Upper lobe of left lung (tissue), 6 donors: ENCODE results near the gene RPS6KA5. TPM values are rescaled to one million over a fixed set of nuclear protein-coding genes. Genes with fewer than 3 reads are reported as not detected.

ENCODE experiments used
- ATAC-seq, 2 donors: fragments of 200-7000 bp; cut with Tn5 transposase; one replicate each; pipeline ENCODE4 v1.9.1; 2022; ENCODE audit warnings: mild to moderate bottlenecking in 2 of 2, moderate library complexity in 2 of 2; ENCODE audit not compliant: low FRiP score in 2 of 2
- DNase-seq, 2 donors: peaks; one replicate each; pipeline ENCODE4 v3.0.0-alpha.2; 2019 to 2020
- H3K27ac ChIP-seq, 4 donors: fragments of 200-600 bp; sonication (generic); one replicate each; pipeline ENCODE4 v1.5.1; 2016 to 2019
- H3K27me3 ChIP-seq, 4 donors: fragments of 200-600 bp; sonication (generic); one replicate each; pipeline ENCODE4 v1.5.1; 2017 to 2019
- H3K36me3 ChIP-seq, 4 donors: fragments of 200-600 bp; sonication (generic); one replicate each; pipeline ENCODE4 v1.5.1; 2016 to 2019
- H3K4me1 ChIP-seq, 4 donors: fragments of 200-600 bp; sonication (generic); one replicate each; pipeline ENCODE4 v1.5.1; 2018 to 2019
- H3K4me3 ChIP-seq, 4 donors: fragments of 200-600 bp; sonication (generic); one replicate each; pipeline ENCODE4 v1.5.1; 2017 to 2019; ENCODE audit warnings: mild to moderate bottlenecking in 2 of 4, moderate library complexity in 1 of 4
- H3K9me3 ChIP-seq, 4 donors: fragments of 200-600 bp; sonication (generic); one replicate each; pipeline ENCODE4 v1.5.1; 2018 to 2019
- EP300 ChIP-seq, 4 donors: sonication (generic); formaldehyde crosslinking; IDR thresholded peaks; one replicate each; pipeline ENCODE4 v1.5.1; 2017; ENCODE audit warnings: antibody characterized with exemption in 4 of 4, control low read depth in 2 of 4
- POLR2A ChIP-seq, 4 donors: fragments of 450-650 bp; IDR thresholded peaks; one replicate each; pipeline ENCODE4 v1.5.1; 2016 to 2017; ENCODE audit warnings: antibody characterized with exemption in 4 of 4, mild to moderate bottlenecking in 2 of 4
- POLR2AphosphoS5 ChIP-seq, 2 donors: sonication (generic); formaldehyde crosslinking; IDR thresholded peaks; one replicate each; pipeline ENCODE4 v1.5.1; 2017; ENCODE audit warnings: antibody characterized with exemption in 2 of 2
- WGBS, 2 donors: methylation state at CpG; one replicate each; pipeline ENCODE4 v1.1.5; 2017 to 2018; 5-methylcytosine and 5-hydroxymethylcytosine counted together
- total RNA-seq, 6 donors: library from RNA; depleted of rRNA in 4 of 6; stranded (reverse); fragments of >200 nt in 4 of 6; gene quantifications; one replicate each; pipeline versions ENCODE4 v1.1.0 to v1.2.1, GENCODE V29; 2016 to 2021
- TF ChIP-seq, protein P1 (sequence below), 6 experiments: fragments of 450-650 bp in 4 of 6; fragments of 200-600 bp in 2 of 6; sonication (generic) in 2 of 6; IDR thresholded peaks; one replicate each; pipeline ENCODE4 v1.5.1; 2016 to 2019; ENCODE audit warnings: antibody characterized with exemption in 6 of 6
- donor health status: DM: no; HTN: no; CAD: no; lungs with moderate emphysema.
- donor health status: DM: no; HTN: yes; CAD: no; lungs with severe emphysema.

RPS6KA5 gene
- total RNA-seq, 6 donors from 2014 or later: 4.3 to 17.8 (median 10.2) TPM

DNA sequence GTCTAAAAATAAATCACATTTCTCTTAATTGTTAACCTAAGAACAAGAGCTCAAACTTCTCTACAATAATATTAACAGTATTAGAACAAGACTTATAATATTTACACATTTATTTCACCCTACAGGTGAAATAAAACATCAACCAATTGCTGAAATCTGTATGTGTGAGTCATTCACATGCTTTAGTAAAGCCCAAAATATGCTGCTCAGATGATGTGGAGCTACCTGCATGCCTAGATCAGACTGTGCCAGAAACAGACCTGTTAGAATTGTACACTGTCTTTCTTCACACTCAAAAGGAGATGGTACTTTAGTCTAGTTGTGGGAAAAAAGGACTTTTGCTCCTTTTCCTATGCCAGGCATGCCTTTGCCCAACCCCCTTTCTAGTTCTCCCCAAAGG lies 54.7 kb downstream of the RPS6KA5 start:
- H3K4me3 ChIP-seq: no peak overlapping the region
- TF ChIP-seq POLR2A (IDR thresholded peaks at IDR 0.05): no peak
- TF ChIP-seq POLR2AphosphoS5 (IDR thresholded peaks at IDR 0.05): no peak
- TF ChIP-seq, protein P1, sequence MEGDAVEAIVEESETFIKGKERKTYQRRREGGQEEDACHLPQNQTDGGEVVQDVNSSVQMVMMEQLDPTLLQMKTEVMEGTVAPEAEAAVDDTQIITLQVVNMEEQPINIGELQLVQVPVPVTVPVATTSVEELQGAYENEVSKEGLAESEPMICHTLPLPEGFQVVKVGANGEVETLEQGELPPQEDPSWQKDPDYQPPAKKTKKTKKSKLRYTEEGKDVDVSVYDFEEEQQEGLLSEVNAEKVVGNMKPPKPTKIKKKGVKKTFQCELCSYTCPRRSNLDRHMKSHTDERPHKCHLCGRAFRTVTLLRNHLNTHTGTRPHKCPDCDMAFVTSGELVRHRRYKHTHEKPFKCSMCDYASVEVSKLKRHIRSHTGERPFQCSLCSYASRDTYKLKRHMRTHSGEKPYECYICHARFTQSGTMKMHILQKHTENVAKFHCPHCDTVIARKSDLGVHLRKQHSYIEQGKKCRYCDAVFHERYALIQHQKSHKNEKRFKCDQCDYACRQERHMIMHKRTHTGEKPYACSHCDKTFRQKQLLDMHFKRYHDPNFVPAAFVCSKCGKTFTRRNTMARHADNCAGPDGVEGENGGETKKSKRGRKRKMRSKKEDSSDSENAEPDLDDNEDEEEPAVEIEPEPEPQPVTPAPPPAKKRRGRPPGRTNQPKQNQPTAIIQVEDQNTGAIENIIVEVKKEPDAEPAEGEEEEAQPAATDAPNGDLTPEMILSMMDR (IDR thresholded peaks at IDR 0.05): no peak
- TF ChIP-seq EP300 (IDR thresholded peaks at IDR 0.05): no peak
- no peak for ATAC-seq
- peaks cover 0 to 10% (median 9%) of the 10 kb centered on the region in 4 donors for H3K4me1 ChIP-seq
- H3K36me3 ChIP-seq: no peaks in the 10 kb centered on the region
- H3K9me3 ChIP-seq: no peaks in the 10 kb centered on the region
- no peak for DNase-seq
- H3K27ac ChIP-seq: no peak overlapping the region
- H3K27me3 ChIP-seq: no peaks in the 10 kb centered on the region

DNA sequence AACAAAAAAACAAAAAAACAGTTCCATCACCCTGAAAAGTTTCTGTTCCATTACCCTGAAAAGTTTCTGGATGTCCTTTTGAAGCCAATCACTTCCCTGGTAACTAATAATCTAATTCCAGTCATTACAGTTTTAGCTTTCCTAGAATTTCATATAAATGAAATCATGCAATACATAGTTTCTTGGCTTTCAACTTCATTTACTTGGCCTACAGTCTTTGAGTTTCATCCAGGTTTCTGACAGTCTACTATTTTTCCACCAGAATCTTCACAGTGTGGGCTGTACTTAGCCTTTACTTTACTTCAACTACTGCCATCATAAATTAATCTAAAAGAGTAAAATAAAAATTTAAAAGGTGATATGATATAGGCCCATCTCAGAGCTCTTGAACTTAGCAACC lies 55.5 kb downstream of the RPS6KA5 start:
- Histone ChIP-seq H3K27ac (no peak overlapping the region), H3K36me3 (no peaks in the 10 kb centered on the region), H3K27me3 (no peaks in the 10 kb centered on the region), H3K4me3 (no peak overlapping the region), H3K4me1 (peaks cover 0 to 10% (median 7%) of the 10 kb centered on the region in 4 donors), H3K9me3 (no peaks in the 10 kb centered on the region)
- no peak for TF ChIP-seq POLR2A (IDR thresholded peaks at IDR 0.05)
- TF ChIP-seq POLR2AphosphoS5 (IDR thresholded peaks at IDR 0.05): no peak
- TF ChIP-seq EP300 (IDR thresholded peaks at IDR 0.05): no peak
- TF ChIP-seq, protein P1 (IDR thresholded peaks at IDR 0.05): no peak
- no peak for ATAC-seq
- no peak for DNase-seq

DNA sequence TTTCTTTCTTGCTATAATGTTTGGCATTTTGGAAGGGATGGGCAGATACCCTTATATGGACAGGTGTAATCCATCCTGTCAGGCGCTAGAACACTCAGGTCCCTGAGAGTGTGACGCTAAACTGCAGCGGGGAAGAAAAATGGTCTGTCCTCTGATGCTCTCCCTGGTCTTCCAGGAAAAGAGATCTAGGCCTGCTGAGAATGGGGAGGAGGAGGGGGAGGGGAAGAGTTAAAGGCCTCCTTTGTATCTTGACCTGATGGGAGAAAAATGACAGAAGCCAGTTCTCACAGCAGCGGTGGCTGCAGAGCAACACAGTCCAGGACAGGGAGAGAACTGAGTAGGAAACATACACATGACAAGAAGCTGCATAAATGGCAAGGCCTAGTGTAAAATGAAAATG lies 61.1 kb downstream of the RPS6KA5 start:
- Histone ChIP-seq H3K36me3 (no peaks in the 10 kb centered on the region), H3K4me1 (no peaks in the 10 kb centered on the region), H3K27me3 (no peaks in the 10 kb centered on the region), H3K4me3 (no peak overlapping the region), H3K27ac (no peak overlapping the region), H3K9me3 (no peaks in the 10 kb centered on the region)
- TF ChIP-seq POLR2A (IDR thresholded peaks at IDR 0.05) (no peak), POLR2AphosphoS5 (IDR thresholded peaks at IDR 0.05) (no peak), EP300 (IDR thresholded peaks at IDR 0.05) (no peak)
- TF ChIP-seq, protein P1 (IDR thresholded peaks at IDR 0.05): no peak
- DNase-seq (no peak), ATAC-seq (no peak)
- 89 to 94% methylated on average over 4 of the region's 4 CpGs for WGBS, 2 donors

DNA sequence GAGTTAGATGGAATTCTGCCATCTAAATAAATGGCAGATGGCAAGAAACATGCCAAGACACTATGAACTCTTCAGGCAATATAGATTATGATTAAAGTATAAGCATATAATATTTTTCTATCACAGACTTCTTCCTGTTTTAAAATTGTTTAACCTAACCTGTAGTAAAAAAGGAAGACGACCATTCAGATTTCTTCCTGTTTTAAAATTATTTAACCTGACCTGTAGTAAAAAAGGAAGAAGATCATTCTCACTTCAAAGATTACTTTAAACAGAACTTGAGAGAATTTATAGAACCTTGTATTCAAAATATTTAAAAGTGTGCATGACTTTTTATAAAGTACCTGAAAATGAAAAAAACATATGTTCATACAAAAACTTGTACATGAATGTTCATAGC lies 63.5 kb downstream of the RPS6KA5 start:
- WGBS, 2 donors: 0 to 43% methylated on average over 1 of the region's 1 CpG
- ATAC-seq: no peak
- Histone ChIP-seq H3K27me3 (no peaks in the 10 kb centered on the region), H3K36me3 (no peaks in the 10 kb centered on the region), H3K4me1 (no peaks in the 10 kb centered on the region), H3K27ac (no peak overlapping the region), H3K4me3 (no peak overlapping the region), H3K9me3 (no peaks in the 10 kb centered on the region)
- TF ChIP-seq POLR2A (IDR thresholded peaks at IDR 0.05) (no peak), EP300 (IDR thresholded peaks at IDR 0.05) (no peak), POLR2AphosphoS5 (IDR thresholded peaks at IDR 0.05) (no peak)
- TF ChIP-seq, protein P1 (IDR thresholded peaks at IDR 0.05): no peak
- DNase-seq: no peak

DNA sequence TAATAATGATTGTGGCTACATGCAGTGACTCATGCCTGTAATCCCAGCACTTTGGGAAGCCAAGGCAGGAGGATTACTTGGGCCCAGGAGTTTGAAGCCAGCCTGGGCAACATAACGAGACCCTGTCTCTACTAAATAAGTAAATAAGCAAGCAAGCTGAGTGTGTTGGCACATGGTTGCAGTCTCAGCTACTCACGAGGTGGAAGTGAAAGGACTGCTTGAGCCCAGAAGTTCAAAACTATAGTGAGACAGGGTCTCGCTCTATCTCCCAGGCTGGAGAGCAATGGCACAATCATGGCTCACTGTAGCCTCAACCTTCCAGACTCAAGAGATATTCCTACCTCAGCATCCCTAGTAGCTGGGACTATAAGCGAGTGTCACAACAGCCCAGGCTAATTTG lies 64.7 kb downstream of the RPS6KA5 start:
- Histone ChIP-seq H3K36me3 (no peaks in the 10 kb centered on the region), H3K4me3 (no peak overlapping the region), H3K9me3 (no peaks in the 10 kb centered on the region), H3K27ac (no peak overlapping the region), H3K4me1 (no peaks in the 10 kb centered on the region), H3K27me3 (no peaks in the 10 kb centered on the region)
- WGBS, 2 donors: 90 to 92% methylated on average over 4 of the region's 4 CpGs
- DNase-seq (no peak), ATAC-seq (no peak)
- TF ChIP-seq POLR2AphosphoS5 (IDR thresholded peaks at IDR 0.05): no peak
- TF ChIP-seq EP300 (IDR thresholded peaks at IDR 0.05): no peak
- no peak for TF ChIP-seq POLR2A (IDR thresholded peaks at IDR 0.05)
